Activated CD8-positive, alpha-beta T cell treated with anti-CD3 and anti-CD28 coated beads, Interleukin-2, amount 10 ng/mL, durations not matched to agents 7 days and 5 days (primary cell): ENCODE results near the gene YOD1. TPM values are rescaled to one million over a fixed set of nuclear protein-coding genes. Genes with fewer than 3 reads are reported as not detected.
"Not testable (repeated sequence)": the region's sequence is repeated elsewhere in the genome, so short reads cannot be mapped to it uniquely, and the experiment has no call there.

Source experiments
- ATAC-seq: fragments of 150-1000 bp; cut with Tn5 transposase; one replicate; pipeline ENCODE4 v1.10.0; 2021; ENCODE audit warnings: moderate library complexity
- CTCF ChIA-PET: fragments of 350-600 bp; sonication (Branson Sonifier 250); formaldehyde crosslinking; loops from one replicate; lab custom pipeline; 2021; ENCODE audit warnings: antibody characterized with exemption; lab: Charles Lee
- POLR2A ChIA-PET: fragments of 350-600 bp; sonication (Branson Sonifier 250); formaldehyde crosslinking; loops from one replicate; lab custom pipeline; 2021; ENCODE audit warnings: antibody characterized with exemption; lab: Charles Lee
- DNase-seq: peaks from one replicate; pipeline ENCODE4 v3.0.0-alpha.2; 2020
- H3K27ac Mint-ChIP-seq: one replicate; pipeline ENCODE4 v1.8.0; 2021; ENCODE audit warnings: mild to moderate bottlenecking, mixed read lengths
- H3K27me3 Mint-ChIP-seq: one replicate; pipeline ENCODE4 v1.8.0; 2021; ENCODE audit warnings: low read depth, mixed read lengths
- H3K36me3 Mint-ChIP-seq: one replicate; pipeline ENCODE4 v1.8.0; 2021; ENCODE audit warnings: low read depth, mixed read lengths
- H3K4me1 Mint-ChIP-seq: one replicate; pipeline ENCODE4 v1.8.0; 2021; ENCODE audit warnings: low read depth, mixed read lengths
- H3K4me3 Mint-ChIP-seq: one replicate; pipeline ENCODE4 v1.8.0; 2021; ENCODE audit warnings: mild to moderate bottlenecking, mixed read lengths
- H3K9me3 Mint-ChIP-seq: one replicate; pipeline ENCODE4 v1.8.0; 2022; ENCODE audit warnings: mixed read lengths; ENCODE audit not compliant: insufficient read depth
- total RNA-seq, 2 experiments: library from RNA; stranded (reverse); gene quantifications; one replicate each; pipeline ENCODE4 v1.2.3, GENCODE V29; 2021

YOD1 gene
- total RNA-seq, 2 experiments from 2014 or later, result 7.7 to 8.7 TPM

DNA sequence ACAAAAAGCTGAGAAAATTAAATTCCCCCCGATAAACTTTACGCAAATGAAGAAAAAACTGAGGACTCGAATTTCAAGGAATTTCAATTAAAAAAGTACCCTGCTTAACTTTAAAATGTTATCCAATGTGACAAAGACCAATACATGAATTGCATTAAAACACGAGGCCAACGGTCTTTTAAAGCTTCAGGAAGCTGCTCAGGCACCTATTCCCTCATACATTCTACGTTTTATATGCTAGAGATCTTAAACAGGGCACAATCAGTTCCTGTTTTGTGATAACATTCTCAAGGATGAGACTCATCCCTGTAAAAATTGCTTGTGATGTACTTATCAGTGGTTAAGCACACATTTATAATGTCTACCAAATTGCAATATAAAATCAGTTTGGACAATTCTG lies 3.0 kb downstream of the YOD1 start:
- ATAC-seq, result no peak
- Mint-ChIP-seq H3K4me3 (no peak overlapping the region), H3K27ac (no peak overlapping the region), H3K36me3 (peaks cover 38% of the 10 kb centered on the region), H3K27me3 (no peaks in the 10 kb centered on the region), H3K4me1 (peaks cover 50% of the 10 kb centered on the region), H3K9me3 (no peaks in the 10 kb centered on the region)
- CTCF ChIA-PET, result interaction anchor here (1.0 to 6.9 kb wide), 9 partner anchors 18 to 357 kb away, joined by 3 to 67 read pairs (median 5); no protein-coding TSS in a partner anchor
- POLR2A ChIA-PET, result no interaction called here
- no peak for DNase-seq

DNA sequence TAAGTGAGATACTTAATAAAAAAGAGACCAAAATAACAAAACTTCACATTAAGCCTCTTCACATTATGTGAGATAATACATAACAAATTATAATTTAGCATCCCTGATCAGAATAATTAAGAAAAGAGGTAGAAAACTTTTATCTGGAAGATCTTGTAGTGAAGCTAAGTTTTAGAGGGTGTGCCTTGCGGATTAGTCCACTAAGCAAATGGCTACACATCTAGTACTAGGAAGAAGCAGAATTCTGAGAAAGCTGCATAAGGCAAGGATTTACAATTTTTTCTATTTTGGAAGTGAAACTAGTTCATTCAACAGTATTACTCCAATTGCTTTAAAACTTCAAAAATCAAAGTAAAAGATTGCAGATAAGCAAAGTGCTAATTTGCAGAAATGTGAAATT lies 3.5 kb downstream of the YOD1 start:
- H3K4me1 Mint-ChIP-seq, result peaks cover 44% of the 10 kb centered on the region
- no peaks in the 10 kb centered on the region for H3K27me3 Mint-ChIP-seq
- no peak overlapping the region for H3K4me3 Mint-ChIP-seq
- ChIA-PET POLR2A (no interaction called here), CTCF (interaction anchor here (1.2 to 6.9 kb wide), 6 partner anchors 23 to 357 kb away, joined by 3 to 67 read pairs (median 9); no protein-coding TSS in a partner anchor)
- ATAC-seq (no peak), DNase-seq (no peak)
- H3K9me3 Mint-ChIP-seq, result no peaks in the 10 kb centered on the region
- H3K36me3 Mint-ChIP-seq, result peaks cover 43% of the 10 kb centered on the region
- H3K27ac Mint-ChIP-seq, result no peak overlapping the region

DNA sequence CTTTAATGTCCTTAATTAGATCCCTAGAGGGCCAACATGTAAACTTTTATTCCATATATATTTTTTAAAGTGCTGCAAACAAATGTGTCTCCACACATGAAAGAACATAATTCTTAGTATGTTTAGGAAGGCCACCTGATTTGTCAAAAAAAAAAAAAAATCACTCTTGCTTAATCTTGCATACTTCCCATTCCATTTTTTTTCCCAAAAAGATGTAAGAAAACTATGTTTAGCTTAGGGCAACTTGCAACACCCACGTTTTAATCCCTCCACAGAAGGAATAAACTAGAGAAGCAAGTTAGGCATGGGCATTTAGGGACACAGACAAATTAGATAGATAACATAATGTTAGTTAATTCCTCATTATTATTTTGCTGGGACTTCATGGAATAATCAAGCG lies 5.6 kb downstream of the YOD1 start:
- no peaks in the 10 kb centered on the region for H3K9me3 Mint-ChIP-seq
- H3K36me3 Mint-ChIP-seq, result peaks cover 44% of the 10 kb centered on the region
- no peak overlapping the region for H3K27ac Mint-ChIP-seq
- DNase-seq (no peak), ATAC-seq (no peak)
- H3K4me1 Mint-ChIP-seq, result peaks cover 28% of the 10 kb centered on the region
- H3K4me3 Mint-ChIP-seq, result no peak overlapping the region
- CTCF ChIA-PET, result interaction anchor here (0.8 to 6.9 kb wide), 3 partner anchors 36 to 454 kb away, joined by 3 to 67 read pairs (median 3); no protein-coding TSS in a partner anchor
- no peaks in the 10 kb centered on the region for H3K27me3 Mint-ChIP-seq
- POLR2A ChIA-PET, result no interaction called here

DNA sequence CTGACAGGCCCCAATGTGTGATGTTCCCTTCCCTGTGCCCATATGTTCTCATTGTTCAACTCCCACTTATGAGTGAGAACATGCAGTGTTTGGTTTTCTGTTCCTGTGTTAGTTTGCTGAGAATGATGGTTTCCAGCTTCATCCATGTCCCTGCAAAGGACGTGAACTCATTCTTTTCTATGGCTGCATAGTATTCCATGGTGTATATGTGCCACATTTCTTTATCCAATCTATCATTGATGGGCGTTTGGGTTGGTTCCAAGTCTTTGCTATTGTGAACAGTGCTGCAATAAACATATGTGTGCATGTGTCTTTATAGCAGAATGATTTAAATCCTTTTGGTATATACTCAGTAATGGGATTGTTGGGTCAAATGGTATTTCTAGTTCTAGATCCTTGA lies 9.6 kb downstream of the YOD1 start:
- POLR2A ChIA-PET, DNase-seq, H3K27me3 Mint-ChIP-seq, H3K27ac Mint-ChIP-seq, H3K9me3 Mint-ChIP-seq, ATAC-seq, H3K4me1 Mint-ChIP-seq, H3K4me3 Mint-ChIP-seq: not testable (repeated sequence)
- H3K36me3 Mint-ChIP-seq, result peaks cover 18% of the 10 kb centered on the region
- CTCF ChIA-PET, result interaction anchor here (1.2 kb wide), 1 partner anchor 364 kb away, joined by 4 read pairs; no protein-coding TSS in a partner anchor

DNA sequence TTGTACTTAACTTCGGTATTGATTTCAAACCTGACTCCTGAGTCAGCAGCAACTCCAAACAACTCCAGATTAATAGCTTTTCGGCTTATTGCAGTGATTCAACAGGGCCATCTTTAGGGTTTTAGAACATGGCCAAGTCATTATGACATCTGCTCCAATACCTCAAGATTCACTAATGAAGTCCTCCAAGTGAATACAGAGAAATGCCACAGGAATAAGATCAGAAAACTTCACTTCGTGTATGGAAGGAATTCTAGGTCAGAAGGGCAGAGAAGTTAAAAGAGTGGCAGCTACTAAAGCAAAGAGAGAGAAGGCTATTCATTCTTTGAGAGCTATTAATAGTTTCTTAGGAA lies 10.9 kb downstream of the YOD1 start:
- H3K27me3 Mint-ChIP-seq, result peaks cover 9% of the 10 kb centered on the region
- DNase-seq (no peak), ATAC-seq (no peak)
- H3K4me3 Mint-ChIP-seq, result no peak overlapping the region
- CTCF ChIA-PET, result interaction anchor here (0.8 to 1.1 kb wide), 4 partner anchors 14 to 486 kb away, joined by 3 to 4 read pairs (median 3); no protein-coding TSS in a partner anchor
- H3K4me1 Mint-ChIP-seq, result no peaks in the 10 kb centered on the region
- peaks cover 13% of the 10 kb centered on the region for H3K36me3 Mint-ChIP-seq
- POLR2A ChIA-PET, result interaction anchor here (0.7 kb wide), 1 partner anchor 27 kb away, joined by 3 read pairs; no protein-coding TSS in a partner anchor
- H3K9me3 Mint-ChIP-seq, result no peaks in the 10 kb centered on the region
- no peak overlapping the region for H3K27ac Mint-ChIP-seq

DNA sequence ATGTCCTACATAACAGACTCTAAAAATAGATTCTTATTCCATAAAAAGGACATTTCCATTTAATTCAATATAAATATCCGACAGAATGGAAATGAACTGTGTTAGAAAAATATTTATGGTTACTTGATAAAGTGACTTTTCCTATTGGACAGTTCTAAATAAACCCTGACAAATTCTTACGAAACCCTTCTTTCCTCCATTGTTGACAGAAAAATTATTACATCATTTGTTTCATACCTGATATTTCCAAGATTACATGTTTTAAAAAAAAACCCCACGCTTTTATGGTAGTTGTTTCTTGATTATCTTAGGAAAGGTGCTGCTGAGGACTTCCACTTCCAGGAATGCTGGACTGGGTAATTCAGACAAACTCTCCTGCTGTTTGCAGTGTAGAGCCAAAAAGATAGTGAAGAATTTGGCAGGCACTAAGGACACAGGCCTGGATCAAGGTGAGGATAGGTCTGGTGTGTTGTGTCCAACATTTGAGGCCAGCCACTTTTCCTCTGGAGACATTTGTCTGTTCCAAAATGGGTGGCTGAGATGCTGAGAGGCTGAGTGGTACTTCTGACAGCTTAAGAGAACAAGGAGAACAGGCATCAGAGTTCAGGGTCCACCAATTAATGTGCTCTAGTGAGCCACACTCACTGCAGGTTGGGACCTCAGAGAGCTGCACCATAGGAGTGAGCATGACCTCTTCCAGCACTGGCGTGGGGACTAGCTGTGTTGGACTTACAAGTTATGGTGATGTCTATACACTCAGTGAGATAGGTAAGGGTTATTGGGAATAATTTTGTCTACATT lies 11.4 kb downstream of the YOD1 start:
- ChIA-PET CTCF (interaction anchor here (0.8 to 1.1 kb wide), 4 partner anchors 13 to 485 kb away, joined by 3 to 4 read pairs (median 3); no protein-coding TSS in a partner anchor), POLR2A (no interaction called here)
- H3K4me3 Mint-ChIP-seq, result no peak overlapping the region
- H3K27me3 Mint-ChIP-seq, result peaks cover 11% of the 10 kb centered on the region
- DNase-seq (no peak), ATAC-seq (peak; percentile 39)
- H3K27ac Mint-ChIP-seq, result no peak overlapping the region
- H3K4me1 Mint-ChIP-seq, result no peaks in the 10 kb centered on the region
- H3K36me3 Mint-ChIP-seq, result peaks cover 9% of the 10 kb centered on the region
- no peaks in the 10 kb centered on the region for H3K9me3 Mint-ChIP-seq

DNA sequence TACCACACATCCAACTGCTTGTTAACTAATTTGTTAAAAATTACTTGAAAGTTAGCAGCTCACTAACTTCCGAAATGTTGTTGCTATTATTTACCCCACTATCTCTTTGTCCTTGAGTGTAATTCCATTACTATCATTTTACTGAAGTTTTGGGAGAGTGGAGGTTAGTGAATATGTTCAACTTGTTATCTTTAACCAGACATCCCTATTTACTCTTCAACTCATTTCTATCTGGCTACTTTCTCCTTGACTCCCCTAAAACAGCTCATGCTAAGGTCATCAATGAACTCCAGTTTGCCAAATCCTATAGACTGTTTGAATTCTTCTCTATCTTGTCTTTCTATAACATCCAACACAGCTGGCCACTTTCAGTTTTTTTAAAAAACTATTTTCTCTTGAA lies 14.1 kb downstream of the YOD1 start:
- no peak for ATAC-seq
- ChIA-PET POLR2A (no interaction called here), CTCF (interaction anchor here (0.7 to 2.3 kb wide), 4 partner anchors 13 to 368 kb away, joined by 3 to 8 read pairs (median 4); no protein-coding TSS in a partner anchor)
- H3K4me3 Mint-ChIP-seq, result no peak overlapping the region
- H3K4me1 Mint-ChIP-seq, result no peaks in the 10 kb centered on the region
- H3K9me3 Mint-ChIP-seq, result no peaks in the 10 kb centered on the region
- no peak for DNase-seq
- H3K36me3 Mint-ChIP-seq, result no peaks in the 10 kb centered on the region
- H3K27me3 Mint-ChIP-seq, result peaks cover 23% of the 10 kb centered on the region
- no peak overlapping the region for H3K27ac Mint-ChIP-seq

DNA sequence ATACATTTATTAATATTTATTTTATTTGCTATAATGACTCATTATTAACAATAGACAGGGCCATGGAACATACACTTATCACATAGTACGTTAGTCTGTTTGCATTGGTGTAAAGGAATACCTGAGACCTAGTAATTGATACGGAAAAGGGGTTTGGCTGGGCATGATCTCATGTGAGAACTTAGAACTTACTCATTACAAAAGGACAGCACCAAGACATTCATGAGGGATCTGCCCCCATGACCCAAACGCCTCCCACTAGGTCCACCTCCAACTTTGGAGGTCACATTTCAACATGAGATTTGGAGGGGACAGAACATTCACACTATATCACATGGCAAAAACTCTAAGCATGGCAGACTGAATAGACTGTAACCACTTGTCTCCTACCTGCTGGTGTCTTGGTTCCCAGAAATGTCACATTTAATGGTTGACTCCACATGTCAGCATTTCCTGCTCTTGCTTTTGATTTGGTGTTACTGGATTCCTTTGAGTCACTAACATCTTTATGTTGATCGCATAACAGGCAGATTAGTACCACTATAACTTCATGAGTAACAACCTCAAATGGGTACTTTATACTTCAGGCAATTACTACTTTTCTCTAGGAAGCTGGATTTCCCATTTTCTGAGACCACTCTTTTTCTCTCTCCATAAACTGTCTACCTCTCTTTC lies 15.0 kb downstream of the YOD1 start:
- no peaks in the 10 kb centered on the region for H3K36me3 Mint-ChIP-seq
- H3K9me3 Mint-ChIP-seq, result no peaks in the 10 kb centered on the region
- H3K4me3 Mint-ChIP-seq, result no peak overlapping the region
- ATAC-seq (no peak), DNase-seq (no peak)
- H3K27me3 Mint-ChIP-seq, result peaks cover 31% of the 10 kb centered on the region
- no peaks in the 10 kb centered on the region for H3K4me1 Mint-ChIP-seq
- CTCF ChIA-PET, result no interaction called here
- POLR2A ChIA-PET, result no interaction called here
- H3K27ac Mint-ChIP-seq, result no peak overlapping the region

DNA sequence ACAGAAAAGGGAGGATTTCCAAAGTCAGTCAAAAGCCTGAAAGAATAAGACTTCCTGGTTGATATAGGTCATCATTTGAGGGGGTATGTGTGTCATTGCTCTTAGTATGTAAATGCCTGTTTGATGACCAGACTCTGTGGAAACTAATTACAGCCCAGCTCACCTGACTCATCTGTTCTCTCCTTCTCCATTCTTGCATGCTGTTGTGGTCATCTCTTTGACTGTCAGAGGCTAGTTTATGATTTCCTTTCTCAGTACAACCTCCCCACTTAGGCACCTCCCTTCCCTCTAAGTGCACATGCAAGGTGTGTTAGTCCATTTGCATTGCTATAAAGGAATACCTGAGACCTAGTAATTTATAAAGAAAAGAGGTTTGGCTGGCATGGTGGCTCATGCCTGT lies 16.0 kb downstream of the YOD1 start:
- ATAC-seq, result peak; percentile 39
- Mint-ChIP-seq H3K4me3 (no peak overlapping the region), H3K9me3 (no peaks in the 10 kb centered on the region), H3K27ac (no peak overlapping the region), H3K36me3 (no peaks in the 10 kb centered on the region), H3K27me3 (peaks cover 37% of the 10 kb centered on the region), H3K4me1 (no peaks in the 10 kb centered on the region)
- POLR2A ChIA-PET, result interaction anchor here (0.7 kb wide), 1 partner anchor 13 kb away, joined by 3 read pairs; no protein-coding TSS in a partner anchor
- CTCF ChIA-PET, result interaction anchor here (1.4 to 3.7 kb wide), 2 partner anchors 15 to 49 kb away, joined by 3 to 13 read pairs; no protein-coding TSS in a partner anchor
- no peak for DNase-seq

DNA sequence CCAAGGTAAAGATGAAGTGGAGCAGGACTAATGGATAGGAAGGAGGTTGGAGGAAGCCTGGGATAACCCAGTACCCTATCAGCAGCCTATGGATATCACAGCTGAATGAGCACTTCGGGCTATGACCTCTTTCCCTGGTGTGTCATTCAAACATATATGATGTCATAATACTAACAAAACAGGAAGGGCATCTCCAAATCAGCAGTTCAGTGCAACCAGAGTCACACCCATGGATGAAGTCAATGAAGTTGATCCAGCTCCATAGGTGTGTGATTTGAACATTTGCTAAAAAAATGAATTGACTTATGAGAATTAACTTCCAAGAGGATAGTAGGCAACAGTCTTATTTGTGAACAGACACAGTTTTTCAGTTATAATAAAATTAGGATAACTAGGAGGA lies 16.8 kb downstream of the YOD1 start:
- Mint-ChIP-seq H3K27ac (no peak overlapping the region), H3K4me3 (no peak overlapping the region), H3K27me3 (peaks cover 36% of the 10 kb centered on the region), H3K36me3 (no peaks in the 10 kb centered on the region), H3K4me1 (no peaks in the 10 kb centered on the region), H3K9me3 (no peaks in the 10 kb centered on the region)
- ATAC-seq (no peak), DNase-seq (no peak)
- ChIA-PET CTCF (interaction anchor here (1.3 to 4.1 kb wide), 5 partner anchors 16 to 52 kb away, joined by 3 to 18 read pairs (median 9); no protein-coding TSS in a partner anchor), POLR2A (no interaction called here)

DNA sequence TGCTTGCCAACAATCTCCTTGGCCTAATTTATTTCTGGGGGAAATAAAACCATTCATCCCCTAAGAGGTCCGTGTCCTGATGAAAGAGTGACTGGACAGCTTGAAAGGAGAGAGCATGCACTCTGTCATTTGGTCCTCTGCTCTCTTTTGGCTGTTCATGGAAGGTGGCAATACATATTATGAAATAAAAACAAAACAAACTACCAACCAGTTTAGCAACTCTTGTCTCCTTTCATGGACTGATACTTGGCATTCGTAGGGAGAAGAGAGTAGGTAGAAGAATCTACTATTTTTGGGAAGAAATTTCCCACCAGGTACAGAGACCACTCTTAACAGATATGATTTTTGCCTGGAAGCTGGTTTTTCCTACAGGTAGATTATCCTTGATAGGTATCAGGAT lies 17.7 kb downstream of the YOD1 start:
- Mint-ChIP-seq H3K27ac (no peak overlapping the region), H3K4me3 (no peak overlapping the region), H3K27me3 (peaks cover 41% of the 10 kb centered on the region), H3K36me3 (no peaks in the 10 kb centered on the region), H3K9me3 (no peaks in the 10 kb centered on the region), H3K4me1 (no peaks in the 10 kb centered on the region)
- DNase-seq (no peak), ATAC-seq (no peak)
- ChIA-PET POLR2A (no interaction called here), CTCF (interaction anchor here (1.1 to 4.1 kb wide), 7 partner anchors 10 to 51 kb away, joined by 3 to 18 read pairs (median 6); no protein-coding TSS in a partner anchor)
